ENCODE results near the gene SEC14L5.
"Not testable (repeated sequence)": the region's sequence is repeated elsewhere in the genome, so short reads cannot be mapped to it uniquely, and the experiment has no call there.

The SEC14L5 gene

DNA sequence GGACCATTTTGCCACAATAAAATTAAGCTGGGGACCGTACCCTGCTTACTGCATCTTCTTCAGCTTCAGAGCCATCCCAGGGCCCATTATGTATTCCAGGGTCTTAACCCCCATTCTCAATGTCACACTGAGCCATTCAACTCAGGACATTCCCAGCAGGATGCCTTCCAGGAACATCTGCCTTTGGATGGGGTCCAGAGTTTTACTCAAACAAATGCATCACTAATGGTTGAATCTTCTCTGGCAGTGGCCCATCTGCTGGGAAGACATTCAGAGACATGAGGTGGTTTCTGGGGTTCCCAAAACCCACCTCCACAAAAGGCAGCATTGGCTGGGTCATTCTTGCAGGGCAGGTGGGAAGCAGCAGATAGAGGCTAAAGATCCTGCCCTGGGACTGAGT is 3.4 kb upstream of the SEC14L5 start:
- no peak for DNase-seq

DNA sequence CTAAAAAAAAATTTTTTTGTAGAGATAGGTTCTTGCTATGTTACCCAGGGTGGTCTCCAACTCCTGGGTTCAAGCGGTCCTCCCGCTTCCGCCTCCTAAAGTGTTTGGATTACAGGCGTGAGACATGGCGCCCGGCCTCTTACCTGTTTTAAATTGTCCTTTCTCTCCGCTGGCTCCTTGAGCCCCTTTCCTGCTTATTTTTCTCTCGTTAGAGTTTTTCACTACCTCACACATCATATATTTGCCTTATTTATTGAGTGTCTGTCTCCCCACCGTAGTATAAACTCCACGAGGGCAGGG is 760 bp upstream of the SEC14L5 start:
- DNase-seq = no peak

DNA sequence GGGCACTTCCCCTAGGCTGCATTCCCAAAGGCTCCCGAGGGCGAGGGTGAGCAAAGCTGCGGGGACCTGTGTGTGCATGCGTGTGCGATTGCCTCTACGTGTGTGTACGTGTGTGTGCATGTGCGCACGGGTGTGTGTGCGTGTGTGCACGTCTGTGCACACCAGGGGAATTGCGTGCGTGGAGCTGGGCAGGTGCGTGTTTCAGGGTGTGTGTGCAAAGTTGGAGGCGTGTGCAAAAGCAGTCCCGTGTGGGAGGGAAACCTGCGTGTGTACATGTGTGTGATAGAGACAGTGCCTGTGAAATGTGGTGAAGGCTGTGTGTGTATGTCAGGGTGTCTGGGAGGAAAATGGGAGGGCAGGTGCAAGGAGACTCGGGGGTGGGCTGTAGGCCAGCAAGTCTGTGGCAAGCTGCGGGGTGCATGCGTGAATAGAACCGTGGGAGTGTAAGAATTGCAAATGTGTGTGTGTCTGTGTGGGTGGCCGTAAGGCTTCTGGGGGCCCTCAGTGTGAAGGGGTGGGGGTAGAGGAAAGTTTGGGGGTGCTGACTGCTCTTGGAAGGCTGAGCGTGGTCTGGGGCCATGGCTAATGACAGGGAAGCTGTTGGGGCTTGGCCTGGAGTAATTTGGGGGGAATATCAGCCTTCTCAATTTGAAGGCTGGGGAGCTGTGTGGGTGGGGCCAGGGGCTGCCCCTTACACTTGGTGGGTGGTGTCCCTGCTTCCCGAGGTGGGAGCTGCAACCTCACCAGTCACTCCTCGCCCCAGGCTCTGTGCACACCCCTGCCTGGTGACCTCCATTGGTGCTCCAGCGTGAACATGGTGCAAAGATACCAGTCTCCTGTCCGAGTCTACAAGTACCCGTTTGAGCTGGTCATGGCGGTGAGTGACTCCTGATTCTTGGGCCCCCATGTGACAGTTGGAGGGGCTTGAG is 644 bp downstream of the SEC14L5 start:
- DNase-seq = no peak

DNA sequence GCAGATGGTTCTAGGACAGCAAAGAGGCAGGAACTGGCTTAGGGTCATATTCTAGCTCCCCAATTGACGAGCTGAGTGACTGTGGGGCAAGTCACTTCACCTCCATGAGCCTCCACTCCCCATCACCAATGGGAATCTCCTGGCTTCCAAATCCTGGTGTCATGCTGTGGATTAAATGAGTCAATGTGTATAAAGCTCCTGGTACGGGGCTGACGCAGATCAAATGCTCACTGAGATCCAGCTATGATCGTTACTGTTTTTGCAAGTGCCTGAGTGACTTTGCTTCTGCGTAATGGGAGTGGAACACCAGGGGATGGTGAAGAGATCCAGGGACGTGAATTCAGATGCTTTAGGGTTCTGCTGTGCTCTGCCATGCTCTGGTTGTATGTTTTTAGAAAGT is 2.4 kb downstream of the SEC14L5 start:
- DNase-seq = no peak

DNA sequence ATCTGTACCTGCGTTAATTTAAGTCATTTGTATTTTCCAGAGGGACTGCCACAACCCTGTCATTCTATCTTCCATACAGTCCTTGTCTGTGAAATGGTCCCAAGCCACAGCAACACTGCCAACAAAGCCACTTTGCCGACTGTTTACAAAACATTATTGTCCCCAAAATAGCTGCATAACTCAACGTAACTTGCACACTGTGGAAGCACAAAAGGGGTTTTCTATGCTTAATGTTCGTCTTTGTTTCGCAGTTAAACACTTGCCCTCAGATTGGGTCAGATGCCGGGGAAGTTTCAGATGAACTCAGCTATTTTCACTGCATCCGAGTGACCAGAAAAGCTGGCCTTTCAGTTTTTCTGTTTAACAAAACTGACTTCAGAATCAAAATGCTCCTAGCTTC is 4.6 kb downstream of the SEC14L5 start:
- no peak for DNase-seq

DNA sequence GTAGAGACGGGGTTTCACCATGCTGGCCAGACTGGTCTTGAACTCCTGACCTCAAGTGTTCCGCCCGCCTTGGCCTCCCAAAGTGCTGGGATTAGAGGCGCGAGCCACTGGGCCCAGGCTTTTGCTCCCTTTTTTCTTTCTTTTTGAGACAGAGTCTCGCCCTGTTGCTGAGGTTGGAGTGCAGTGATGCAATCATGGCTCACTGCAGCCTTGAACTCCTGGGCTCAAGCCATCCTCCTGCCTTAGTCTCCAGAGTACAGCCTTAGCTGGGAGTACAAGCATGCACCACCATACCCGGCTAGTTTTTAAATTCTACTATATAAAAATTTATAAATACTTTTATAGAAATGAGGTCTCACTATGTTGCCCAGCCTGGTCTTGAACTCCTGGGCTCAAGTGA is 5.4 kb downstream of the SEC14L5 start:
- not testable (repeated sequence) for DNase-seq

DNA sequence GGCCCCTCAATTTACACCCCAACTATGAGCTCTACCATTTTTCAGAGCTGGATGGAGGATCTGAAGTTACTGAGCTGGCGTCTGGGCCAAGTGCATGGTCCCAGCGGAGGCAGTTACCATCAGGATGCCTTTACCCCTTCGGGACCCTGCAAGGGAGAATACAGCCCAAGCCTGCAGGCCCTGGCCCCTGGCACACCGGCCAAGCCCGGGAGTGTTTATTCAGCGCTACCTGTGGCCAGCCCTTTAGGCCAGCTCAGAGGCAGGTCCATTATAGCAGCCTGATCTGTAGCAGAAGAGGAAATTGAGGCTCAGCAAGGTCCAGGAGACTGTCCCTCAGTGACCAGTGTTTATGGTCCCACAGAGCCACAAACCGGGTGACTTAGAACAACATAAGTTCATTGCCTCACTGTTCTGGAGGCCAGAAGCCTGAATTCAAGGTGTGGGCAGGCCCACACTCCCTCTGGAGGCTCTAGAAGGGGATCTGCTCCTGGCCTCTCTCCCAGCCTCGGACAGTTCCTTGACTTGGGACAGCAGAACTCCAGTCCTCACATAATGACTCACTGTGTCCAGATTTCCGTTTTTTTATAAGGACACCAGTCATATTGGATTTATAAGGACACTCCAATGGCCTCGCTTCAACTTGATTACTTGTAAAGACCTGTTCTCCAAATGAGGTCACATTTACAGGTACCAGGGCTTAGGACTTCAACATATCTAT is 8.8 kb downstream of the SEC14L5 start:
- no peak for DNase-seq

DNA sequence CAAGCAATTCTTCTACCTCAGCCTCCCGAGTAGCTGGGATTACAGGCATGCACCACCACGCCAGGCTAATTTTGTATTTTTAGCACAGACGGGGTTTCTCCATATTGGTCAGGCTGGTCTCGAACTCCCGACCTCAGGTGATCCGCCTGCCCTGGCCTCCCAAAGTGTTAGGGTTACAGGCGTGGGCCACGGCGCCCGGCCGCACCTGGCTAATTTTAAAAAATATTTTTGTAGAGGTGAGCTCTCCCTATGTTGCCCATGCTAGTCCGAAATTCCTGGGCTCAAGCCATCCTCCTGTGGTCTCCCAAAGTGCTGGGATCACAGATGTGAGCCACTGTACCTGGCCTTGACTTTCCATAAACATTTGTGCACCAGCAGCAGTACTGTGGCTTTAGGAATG is 10.1 kb downstream of the SEC14L5 start:
- DNase-seq = not testable (repeated sequence)

DNA sequence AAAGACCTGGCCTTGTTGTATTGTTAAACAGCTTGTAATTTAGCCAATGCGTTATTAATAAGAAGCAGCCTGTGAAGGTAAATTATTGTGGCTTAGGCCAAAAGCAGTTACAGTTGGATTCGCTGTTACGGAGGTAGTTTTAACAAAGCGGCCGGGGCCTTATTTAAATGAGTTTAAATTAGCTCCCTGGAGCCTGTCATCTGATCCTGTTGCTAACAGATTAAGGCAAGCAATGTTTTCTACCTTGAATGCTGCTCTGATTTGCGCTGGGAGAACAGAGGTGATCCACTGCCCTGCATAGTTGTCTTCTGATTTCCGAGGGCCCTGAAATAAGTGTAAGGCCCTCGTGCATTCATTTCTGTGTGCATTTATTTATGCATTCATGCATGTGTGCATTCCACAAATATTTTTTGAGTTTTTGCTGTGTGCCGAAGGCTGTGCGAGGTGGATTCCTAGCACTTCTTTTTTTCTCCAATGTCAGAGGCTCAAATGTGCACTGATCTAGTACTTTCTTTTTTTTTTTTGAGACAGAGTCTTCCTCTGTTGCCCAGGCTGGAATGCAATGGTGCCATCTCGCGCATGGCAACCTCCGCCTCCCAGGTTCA is 10.9 kb downstream of the SEC14L5 start:
- no peak for DNase-seq

DNA sequence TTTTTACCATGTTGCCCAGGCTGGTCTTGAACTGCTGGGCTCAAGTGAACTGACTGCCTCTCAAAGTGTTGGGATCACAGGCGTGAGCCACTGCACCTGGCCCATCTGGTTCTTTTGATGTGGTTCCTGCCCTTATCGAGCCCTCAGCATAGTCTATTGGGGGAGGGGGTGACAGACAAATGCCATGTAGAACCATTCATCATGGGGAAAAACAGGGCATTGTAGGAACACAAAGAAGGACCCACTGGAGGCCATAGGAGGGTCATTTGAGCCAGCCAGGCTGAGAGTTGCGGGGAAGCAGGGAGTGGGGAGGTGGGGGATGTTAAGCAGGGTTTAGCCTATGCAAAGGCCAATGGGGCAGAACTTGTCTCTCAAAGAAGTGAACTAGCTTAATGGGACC is 11.9 kb downstream of the SEC14L5 start:
- DNase-seq = no peak

DNA sequence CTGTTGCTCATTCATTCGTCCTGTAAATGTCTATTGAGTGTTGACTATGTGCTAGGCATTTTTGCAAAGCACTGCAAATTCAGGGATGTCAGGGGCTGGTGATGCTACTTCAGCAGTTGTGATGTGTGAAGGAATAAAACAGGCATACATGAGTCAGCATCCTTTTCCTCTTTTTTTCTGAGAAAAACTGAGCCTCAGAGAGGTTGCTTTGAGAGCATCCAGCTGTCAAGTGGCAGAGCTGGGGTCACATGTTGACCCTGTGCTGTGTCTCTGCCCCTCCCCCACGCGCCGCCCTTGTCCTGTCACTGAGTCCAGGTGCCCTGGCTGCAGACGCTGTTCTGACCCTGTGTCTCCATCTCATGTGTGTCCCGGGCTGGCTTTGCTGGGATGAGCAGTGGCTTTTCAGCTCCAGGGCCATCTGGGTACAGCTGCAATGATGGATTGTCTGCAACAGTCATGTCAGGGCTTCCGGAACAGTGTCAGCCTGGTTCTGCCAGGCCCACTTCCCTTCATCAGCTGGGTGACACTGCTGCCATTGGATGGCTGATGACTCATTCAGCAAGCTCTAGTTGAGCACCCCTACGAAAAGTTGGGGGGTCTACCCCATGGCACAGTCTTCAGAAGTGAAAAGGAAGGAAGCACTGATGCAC is 14.9 kb downstream of the SEC14L5 start:
- DNase-seq = no peak

DNA sequence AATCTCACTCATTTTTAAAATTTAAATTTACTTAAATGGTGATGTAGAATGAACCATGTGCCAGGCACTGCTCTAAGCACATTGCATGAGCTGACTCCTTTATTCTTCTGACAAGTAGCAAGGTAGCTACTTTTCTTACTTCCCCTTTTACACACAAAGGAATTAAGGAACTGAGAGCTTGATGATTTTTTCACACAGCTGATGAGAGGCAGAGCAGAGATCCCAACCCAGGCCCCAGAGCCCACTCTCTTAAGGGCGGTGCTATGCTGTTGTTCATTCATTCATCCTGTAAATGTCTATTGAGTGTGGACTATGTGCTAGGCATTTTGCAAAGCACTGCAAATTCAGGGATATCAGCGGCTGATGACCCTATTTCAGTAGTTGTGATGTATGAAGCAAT is 17.9 kb downstream of the SEC14L5 start:
- no peak for DNase-seq

DNA sequence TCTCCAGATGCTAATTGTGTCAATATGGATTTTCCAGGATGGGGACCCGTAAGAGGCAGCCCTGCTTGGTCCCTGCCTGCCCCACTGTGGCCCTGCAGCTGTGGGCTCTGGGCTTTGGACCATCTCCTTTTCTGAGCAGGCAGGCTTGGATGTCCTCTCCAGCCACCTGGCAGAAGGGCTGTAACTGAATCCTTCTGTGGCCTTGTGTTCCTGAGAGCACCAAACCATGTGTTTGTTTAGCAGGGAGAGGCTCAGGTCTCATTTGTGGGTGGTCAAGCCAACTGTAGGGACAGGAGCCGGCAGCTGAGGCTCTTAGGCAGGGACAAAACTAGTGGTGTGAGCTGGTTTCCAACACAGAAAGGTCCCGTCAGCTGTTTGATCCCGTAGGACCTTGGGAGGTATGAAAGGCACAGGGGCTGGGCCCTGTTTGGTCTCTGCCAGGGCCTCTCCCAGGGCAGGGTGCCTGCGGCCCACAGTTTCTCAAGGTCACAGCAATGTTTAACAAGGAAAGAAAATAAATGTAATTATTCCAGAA is 18.5 kb downstream of the SEC14L5 start:
- no peak for DNase-seq

DNA sequence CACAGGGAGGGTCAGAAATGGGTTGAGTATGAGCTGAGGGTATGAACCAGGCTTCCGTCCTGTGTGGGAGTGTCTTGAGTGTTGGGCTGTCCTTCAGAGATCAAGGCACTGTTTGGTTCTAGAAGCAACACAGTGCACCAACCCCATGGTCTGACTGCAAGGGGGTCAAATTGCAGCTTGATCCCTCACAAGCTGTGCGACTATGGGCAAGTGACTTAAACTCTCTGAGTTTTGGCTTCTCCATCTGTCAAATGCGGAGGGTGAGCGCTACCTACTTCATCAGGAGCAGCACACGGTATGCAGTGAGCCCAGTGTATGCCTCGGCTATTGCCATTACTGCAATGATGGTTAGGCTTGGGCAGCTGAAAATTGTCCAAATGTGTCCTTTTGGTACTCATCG is 21.0 kb downstream of the SEC14L5 start:
- no peak for DNase-seq

DNA sequence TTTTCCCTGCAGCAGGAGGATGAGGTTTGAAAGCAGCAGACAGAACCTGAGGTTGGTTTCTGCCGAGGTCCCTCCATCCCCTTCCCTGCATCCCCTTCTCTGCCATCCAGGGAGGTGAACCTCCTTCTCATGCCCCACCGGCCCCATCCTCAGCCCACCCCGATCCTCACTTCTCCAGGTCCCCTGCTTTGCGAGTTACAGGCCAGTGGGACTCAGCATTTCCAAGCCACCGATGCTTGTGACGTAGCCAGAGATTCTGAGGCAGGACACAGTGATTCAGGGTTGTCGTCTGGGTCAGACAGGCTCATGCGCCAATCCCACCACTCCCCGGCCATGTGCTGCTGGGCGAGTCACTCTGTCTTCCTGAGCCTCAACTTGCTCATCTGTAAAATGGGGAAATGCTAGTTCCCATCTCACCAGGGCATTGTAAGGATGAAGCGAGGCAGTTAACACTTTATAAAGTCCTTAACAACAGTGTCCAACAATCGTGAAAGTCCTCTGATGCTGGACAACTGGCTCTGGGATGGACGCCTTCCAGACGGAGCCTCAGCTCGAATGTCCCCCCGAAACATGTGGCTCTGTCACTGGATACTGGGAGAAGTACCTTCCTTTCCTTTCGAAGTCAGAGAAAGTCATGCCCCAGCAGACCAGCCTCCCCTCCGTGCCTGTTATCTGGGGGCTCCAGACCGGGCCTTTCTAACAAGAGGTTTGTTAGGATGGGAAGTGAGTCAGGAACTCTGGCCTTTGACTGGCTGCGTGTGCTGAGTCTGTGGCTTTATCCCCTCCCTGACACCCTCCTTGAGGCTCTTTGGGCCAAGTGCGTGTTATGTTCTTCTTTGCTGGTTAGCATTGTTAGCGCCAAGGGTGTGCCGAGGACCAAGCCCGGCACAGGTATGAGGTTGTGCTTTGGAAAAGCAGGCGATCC is 21.9 kb downstream of the SEC14L5 start:
- no peak for DNase-seq

DNA sequence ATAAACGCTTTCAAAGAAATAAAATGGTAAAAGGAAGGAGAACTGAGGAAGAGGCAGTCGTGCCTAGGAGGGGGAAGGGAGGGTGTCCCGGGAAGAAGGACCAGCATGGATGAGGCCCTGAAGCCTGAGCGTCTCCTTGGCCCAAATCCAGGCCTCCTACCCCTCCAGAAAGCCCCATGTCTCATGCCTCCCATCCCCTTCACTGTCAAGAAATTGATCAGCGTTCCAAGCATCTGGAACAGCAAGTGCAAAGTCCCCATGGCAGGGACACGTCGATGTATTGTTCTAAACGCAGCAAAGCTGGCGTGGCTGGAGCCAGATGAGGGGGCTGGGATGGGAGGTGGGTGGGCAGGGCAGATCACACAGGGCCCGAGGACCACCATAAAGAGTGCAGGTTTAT is 22.6 kb downstream of the SEC14L5 start:
- no peak for DNase-seq

DNA sequence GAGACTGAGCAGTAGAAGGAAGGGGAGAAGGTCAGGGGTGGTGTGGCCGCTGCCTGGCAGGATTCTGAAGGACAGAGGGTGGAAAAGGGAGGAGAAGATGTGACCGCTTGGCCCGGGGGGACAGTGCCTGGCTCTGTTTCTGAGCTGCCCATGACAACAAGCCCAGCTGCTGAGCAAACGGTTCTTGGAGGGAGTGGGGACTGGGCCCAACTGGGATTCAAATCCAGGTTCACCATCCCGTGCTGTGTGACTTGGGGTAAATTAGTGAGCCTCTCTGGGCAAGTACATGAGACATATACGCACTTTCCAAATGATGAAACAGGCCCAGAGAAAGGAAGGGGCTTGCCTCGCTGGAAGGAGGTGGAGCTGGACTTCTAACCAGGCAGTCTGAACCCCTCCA is 23.3 kb downstream of the SEC14L5 start:
- DNase-seq = no peak

DNA sequence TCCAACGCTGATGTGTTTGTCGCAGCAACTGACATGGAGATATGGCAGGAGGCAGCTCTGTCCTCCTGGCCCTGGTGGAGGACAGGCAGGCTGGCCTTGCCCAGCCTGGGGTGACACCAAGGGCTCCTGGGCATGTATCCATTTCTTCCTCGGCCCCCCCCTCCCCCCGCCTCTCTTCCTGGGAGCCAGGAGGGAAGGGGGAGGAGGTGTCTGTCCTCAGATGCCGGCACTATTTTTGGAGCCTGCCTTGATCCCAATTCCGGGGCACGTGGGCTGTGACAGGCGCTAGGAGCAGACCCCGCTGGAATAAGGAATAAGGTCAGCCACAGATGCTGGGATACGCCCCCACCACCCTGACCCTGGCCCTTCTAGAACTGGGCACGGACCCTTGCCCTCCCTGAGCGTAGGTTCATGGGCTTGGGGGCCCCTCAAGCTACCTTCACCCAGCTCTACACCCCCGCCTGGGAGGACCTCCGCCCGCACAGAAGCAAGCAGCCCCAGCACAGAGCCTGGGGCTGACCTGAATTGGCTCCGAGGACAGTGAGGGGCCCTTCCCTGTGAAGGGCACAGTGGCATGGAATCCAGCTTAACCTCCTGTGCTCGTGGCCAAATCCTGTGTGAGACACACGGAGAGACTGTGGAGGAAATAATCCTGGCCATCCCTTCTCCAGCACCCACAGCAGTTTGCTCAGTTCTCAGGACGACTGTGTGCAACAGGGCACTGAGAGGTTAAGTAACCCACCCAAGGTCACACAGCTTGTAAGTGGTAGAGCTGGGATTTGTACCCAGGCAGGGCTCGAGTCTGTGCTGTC is 24.1 kb downstream of the SEC14L5 start:
- DNase-seq = no peak

DNA sequence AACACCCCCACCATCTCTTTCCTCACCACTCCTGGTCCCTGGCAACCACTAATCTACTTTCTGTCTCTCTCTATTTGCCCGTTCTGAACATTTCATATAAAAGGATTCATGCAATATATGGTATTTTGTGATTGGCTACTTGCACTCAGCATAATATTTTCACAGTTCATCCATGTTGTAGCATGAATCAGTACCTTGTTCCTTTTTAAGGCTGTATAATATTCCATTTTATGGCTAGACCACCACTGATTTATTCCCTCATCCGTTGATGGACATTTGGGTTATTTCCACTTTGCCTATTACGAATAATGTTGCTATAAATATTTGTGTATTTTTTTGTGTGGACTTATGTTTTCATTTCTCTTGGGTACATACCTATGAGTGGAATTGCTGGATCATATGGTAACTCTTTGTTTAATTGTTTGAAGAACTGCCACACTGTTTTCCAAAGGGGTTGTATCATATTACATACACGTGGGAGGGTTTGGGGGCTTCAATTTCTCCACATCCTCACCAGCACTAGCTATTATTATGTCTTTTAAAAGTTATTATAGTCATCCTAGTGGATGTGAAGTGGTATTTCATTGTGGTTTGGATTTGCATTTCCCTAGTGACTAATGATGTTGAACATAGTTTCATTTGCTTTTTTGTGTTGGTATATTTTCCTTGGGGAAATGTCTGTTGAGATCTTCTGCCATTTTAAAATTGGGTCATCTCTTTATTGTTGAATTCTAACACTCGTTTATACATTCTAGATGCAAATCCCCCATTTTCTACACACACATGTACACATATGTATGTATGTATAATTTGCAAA is 26.3 kb downstream of the SEC14L5 start:
- DNase-seq = no peak

DNA sequence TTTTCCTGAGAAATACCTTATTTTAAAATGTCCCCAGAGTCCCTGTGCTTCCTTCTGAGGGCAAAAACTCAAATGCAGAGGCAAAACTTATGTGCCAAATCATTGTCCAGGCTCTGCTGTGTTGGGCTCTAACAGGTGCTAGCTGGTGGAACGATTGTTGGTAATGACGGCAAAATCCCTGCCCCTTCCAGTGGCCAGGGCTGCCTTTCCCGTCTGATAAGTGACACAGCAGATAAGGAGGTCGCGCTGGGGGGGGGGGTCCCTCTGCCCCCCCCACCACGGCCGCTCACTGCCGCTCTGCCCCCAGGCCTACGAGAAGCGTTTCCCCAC is 29.1 kb downstream of the SEC14L5 start:
- no peak for DNase-seq

Measured in activated CD8-positive, alpha-beta memory T cell treated with anti-CD3 and anti-CD28 coated beads for 24 hours (primary cell).